ENCODE data around the gene CBX3.

GRCh38 chr7:26233902-26234511, 32.5 kb downstream of the CBX3 start:
- no peak for TF ChIP-seq POLR2A (IDR thresholded peaks at IDR 0.05; ENCODE audit: low read length)
- TF ChIP-seq GATA1 (IDR thresholded peaks at IDR 0.05; ENCODE audit: low read depth, low read length) = no peak

Data from erythroblast (primary cell).